Spleen (tissue), 7 donors: Measurements from ENCODE around the gene TSHZ2.

ENCODE experiments used
- POLR2A ChIP-seq, 3 donors: fragments of 450-650 bp; IDR thresholded peaks; one replicate each; pipeline ENCODE4 v1.5.1; 2017; ENCODE audit warnings: antibody characterized with exemption in 3 of 3, mild to moderate bottlenecking in 1 of 3
- POLR2AphosphoS5 ChIP-seq, 3 donors: sonication (generic); formaldehyde crosslinking; IDR thresholded peaks; one replicate each; pipeline ENCODE4 v1.5.1; 2017; ENCODE audit warnings: antibody characterized with exemption in 3 of 3
- TF ChIP-seq, protein P1 (sequence below), 11 experiments: fragments of 200-600 bp in 7 of 11; fragments of 450-650 bp in 4 of 11; sonication (generic) in 4 of 11; IDR thresholded peaks in 8 of 11; conservative IDR thresholded peaks in 3 of 11; 1 replicate in 7 of 11; 2 replicates in 4 of 11; pipeline versions ENCODE4 v1.4.0 to v1.8.0; 2016 to 2021; ENCODE audit warnings: antibody characterized with exemption in 11 of 11, inconsistent platforms in 4 of 11, mild to moderate bottlenecking in 1 of 11
- donor health status: DM: no; HTN: no; CAD: no; lungs with moderate emphysema.
- donor health status: DM: no; HTN: no; CAD: no.
- donor health status: DM: no; HTN: no; CAD: no.

DNA sequence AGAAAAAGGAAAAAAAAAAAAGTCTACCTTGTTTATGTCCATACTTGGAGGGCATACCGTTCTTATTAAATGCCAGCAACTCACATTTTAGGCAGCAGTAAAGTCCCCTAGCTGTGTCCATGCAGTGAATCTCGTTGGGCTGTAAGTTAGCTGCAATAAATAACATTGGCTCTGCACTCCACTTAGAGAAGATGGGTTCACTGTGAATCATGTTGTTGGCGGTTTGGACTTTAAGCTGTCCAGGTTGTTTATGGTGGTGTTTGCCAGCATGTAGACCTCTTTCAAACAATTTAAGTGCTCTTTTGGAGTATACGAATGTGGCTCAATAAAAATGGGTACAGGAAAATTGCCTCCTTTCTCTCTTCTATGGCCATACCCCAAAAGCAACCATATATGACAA, 494.1 kb downstream of the TSHZ2 start:
- TF ChIP-seq POLR2AphosphoS5 (IDR thresholded peaks at IDR 0.05) (no peak), POLR2A (IDR thresholded peaks at IDR 0.05) (no peak)
- TF ChIP-seq, protein P1, sequence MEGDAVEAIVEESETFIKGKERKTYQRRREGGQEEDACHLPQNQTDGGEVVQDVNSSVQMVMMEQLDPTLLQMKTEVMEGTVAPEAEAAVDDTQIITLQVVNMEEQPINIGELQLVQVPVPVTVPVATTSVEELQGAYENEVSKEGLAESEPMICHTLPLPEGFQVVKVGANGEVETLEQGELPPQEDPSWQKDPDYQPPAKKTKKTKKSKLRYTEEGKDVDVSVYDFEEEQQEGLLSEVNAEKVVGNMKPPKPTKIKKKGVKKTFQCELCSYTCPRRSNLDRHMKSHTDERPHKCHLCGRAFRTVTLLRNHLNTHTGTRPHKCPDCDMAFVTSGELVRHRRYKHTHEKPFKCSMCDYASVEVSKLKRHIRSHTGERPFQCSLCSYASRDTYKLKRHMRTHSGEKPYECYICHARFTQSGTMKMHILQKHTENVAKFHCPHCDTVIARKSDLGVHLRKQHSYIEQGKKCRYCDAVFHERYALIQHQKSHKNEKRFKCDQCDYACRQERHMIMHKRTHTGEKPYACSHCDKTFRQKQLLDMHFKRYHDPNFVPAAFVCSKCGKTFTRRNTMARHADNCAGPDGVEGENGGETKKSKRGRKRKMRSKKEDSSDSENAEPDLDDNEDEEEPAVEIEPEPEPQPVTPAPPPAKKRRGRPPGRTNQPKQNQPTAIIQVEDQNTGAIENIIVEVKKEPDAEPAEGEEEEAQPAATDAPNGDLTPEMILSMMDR (IDR thresholded peaks at IDR 0.05 in 8 of 11, conservative IDR thresholded peaks at IDR 0.05 in 3 of 11): no peak
